Spleen (tissue), 11 donors: Measurements from ENCODE around the gene WDR7. TPM values are rescaled to one million over a fixed set of nuclear protein-coding genes. Genes with fewer than 3 reads are reported as not detected.

Experiments
- DNase-seq: peaks from one replicate; pipeline ENCODE4 v3.0.0-alpha.2; 2020
- H3K27ac ChIP-seq, 8 donors: fragments of 200-600 bp; sonication (generic) in 7 of 8; 1 replicate in 4 of 8; 2 replicates in 4 of 8; pipeline versions ENCODE4 v1.5.0 to v1.8.0; 2016 to 2021; ENCODE audit warnings: inconsistent platforms in 4 of 8, mild to moderate bottlenecking in 4 of 8, moderate library complexity in 1 of 8
- H3K27me3 ChIP-seq, 7 donors: fragments of 200-600 bp; sonication (generic) in 6 of 7; replicated peaks in 1 of 7; 1 replicate in 4 of 7; 2 replicates in 3 of 7; pipeline versions ENCODE4 v1.5.0 to v1.8.0; 2016 to 2021; ENCODE audit warnings: inconsistent platforms in 3 of 7, mild to moderate bottlenecking in 1 of 7
- H3K36me3 ChIP-seq, 6 donors: fragments of 200-600 bp; sonication (generic) in 5 of 6; 1 replicate in 4 of 6; 2 replicates in 2 of 6; pipeline versions ENCODE4 v1.5.0 to v1.8.0; 2016 to 2021; ENCODE audit warnings: inconsistent platforms in 2 of 6
- H3K4me1 ChIP-seq, 6 donors: fragments of 200-600 bp; sonication (generic) in 5 of 6; 1 replicate in 3 of 6; 2 replicates in 3 of 6; pipeline versions ENCODE4 v1.5.0 to v1.8.0; 2016 to 2021; ENCODE audit warnings: inconsistent platforms in 3 of 6
- H3K4me3 ChIP-seq, 8 donors: fragments of 200-600 bp; sonication (generic) in 7 of 8; 1 replicate in 4 of 8; 2 replicates in 4 of 8; pipeline versions ENCODE4 v1.5.0 to v1.8.0; 2016 to 2021; ENCODE audit warnings: inconsistent platforms in 4 of 8, mild to moderate bottlenecking in 4 of 8, moderate library complexity in 2 of 8
- H3K9me3 ChIP-seq, 8 donors: fragments of 200-600 bp; sonication (generic) in 7 of 8; 1 replicate in 4 of 8; 2 replicates in 4 of 8; pipeline versions ENCODE4 v1.5.0 to v1.8.0; 2016 to 2021; ENCODE audit warnings: inconsistent platforms in 4 of 8
- POLR2A ChIP-seq, 3 donors: fragments of 450-650 bp; IDR thresholded peaks; one replicate each; pipeline ENCODE4 v1.5.1; 2017; ENCODE audit warnings: antibody characterized with exemption in 3 of 3, mild to moderate bottlenecking in 1 of 3
- POLR2AphosphoS5 ChIP-seq, 3 donors: sonication (generic); formaldehyde crosslinking; IDR thresholded peaks; one replicate each; pipeline ENCODE4 v1.5.1; 2017; ENCODE audit warnings: antibody characterized with exemption in 3 of 3
- WGBS, 5 donors: extraction: QIAGEN DNeasy Blood & Tissue Kit in 3 of 5; methylation state at CpG; one replicate each; pipeline versions ENCODE4 v1.1.5 to v1.1.7; 2013 to 2018; 5-methylcytosine and 5-hydroxymethylcytosine counted together
- intact Hi-C: fragments of 100-400 bp; cut with DNase I; formaldehyde crosslinking; loops from one replicate; pipeline ENCODE4 v1.15.0; 2023; ENCODE audit warnings: low total_unique reads
- polyA plus RNA-seq, 3 donors: library from polyadenylated mRNA; stranded (reverse); fragments of 200-250 nt; gene quantifications; one replicate each; pipeline ENCODE4 v1.2.1, GENCODE V29; 2013
- total RNA-seq, 7 donors: library from RNA; depleted of rRNA in 3 of 7; stranded (reverse); fragments of >200 nt in 3 of 7; fragmentation: NEBNext Ultra II Directional in 4 of 7; extraction: Animal tissue kit (Norgen Biotek cat#: 25700) in 4 of 7; gene quantifications; one replicate each; pipeline versions ENCODE4 v1.1.0 to v1.2.1, GENCODE V29; 2016 to 2021
- TF ChIP-seq, protein P1 (sequence below), 11 experiments: fragments of 200-600 bp in 7 of 11; fragments of 450-650 bp in 4 of 11; sonication (generic) in 4 of 11; IDR thresholded peaks in 8 of 11; conservative IDR thresholded peaks in 3 of 11; 1 replicate in 7 of 11; 2 replicates in 4 of 11; pipeline versions ENCODE4 v1.4.0 to v1.8.0; 2016 to 2021; ENCODE audit warnings: antibody characterized with exemption in 11 of 11, inconsistent platforms in 4 of 11, mild to moderate bottlenecking in 1 of 11
- donor health status: healthy with polysubstance abuse.
- donor health status: DM: no; HTN: no; CAD: no; lungs with moderate emphysema.
- donor health status: DM: no; HTN: no; CAD: no.
- donor health status: Bipolar disorder and iron deficiency.
- donor health status: healthy.
- donor health status: DM: no; HTN: no; CAD: no.
- donor health status: DM: yes; HTN: yes; CAD: no.

The WDR7 gene
- total and polyA plus RNA-seq, 10 donors: 2.8 to 55.9 (median 42.8) TPM

DNA sequence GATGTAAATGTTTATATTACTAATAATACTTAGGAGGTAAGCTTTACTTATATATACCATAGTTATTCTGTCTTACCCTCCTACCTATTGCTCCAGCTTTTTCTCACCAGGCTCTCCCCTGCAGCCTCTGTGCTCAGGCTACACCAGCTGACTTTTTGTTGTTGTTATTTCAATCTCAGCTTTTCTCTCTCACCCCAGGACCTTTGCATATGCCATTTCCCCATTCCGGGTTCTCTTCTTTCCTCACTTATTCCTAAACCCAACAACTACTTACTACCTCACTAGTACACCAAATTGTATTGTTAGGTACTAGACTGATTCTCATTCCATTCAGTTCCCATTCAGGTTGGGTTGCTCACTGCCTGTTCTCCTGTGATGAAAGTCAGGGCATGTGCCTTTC lies 339.5 kb downstream of the WDR7 start:
- Histone ChIP-seq H3K27me3 (no peaks in the 10 kb centered on the region), H3K36me3 (peaks cover 0 to 6% (median 0%) of the 10 kb centered on the region in 6 donors), H3K4me1 (no peaks in the 10 kb centered on the region), H3K9me3 (no peaks in the 10 kb centered on the region), H3K4me3 (no peak overlapping the region), H3K27ac (no peak overlapping the region)
- TF ChIP-seq POLR2AphosphoS5 (IDR thresholded peaks at IDR 0.05) (no peak), POLR2A (IDR thresholded peaks at IDR 0.05) (no peak)
- TF ChIP-seq, protein P1, sequence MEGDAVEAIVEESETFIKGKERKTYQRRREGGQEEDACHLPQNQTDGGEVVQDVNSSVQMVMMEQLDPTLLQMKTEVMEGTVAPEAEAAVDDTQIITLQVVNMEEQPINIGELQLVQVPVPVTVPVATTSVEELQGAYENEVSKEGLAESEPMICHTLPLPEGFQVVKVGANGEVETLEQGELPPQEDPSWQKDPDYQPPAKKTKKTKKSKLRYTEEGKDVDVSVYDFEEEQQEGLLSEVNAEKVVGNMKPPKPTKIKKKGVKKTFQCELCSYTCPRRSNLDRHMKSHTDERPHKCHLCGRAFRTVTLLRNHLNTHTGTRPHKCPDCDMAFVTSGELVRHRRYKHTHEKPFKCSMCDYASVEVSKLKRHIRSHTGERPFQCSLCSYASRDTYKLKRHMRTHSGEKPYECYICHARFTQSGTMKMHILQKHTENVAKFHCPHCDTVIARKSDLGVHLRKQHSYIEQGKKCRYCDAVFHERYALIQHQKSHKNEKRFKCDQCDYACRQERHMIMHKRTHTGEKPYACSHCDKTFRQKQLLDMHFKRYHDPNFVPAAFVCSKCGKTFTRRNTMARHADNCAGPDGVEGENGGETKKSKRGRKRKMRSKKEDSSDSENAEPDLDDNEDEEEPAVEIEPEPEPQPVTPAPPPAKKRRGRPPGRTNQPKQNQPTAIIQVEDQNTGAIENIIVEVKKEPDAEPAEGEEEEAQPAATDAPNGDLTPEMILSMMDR (IDR thresholded peaks at IDR 0.05 in 8 of 11, conservative IDR thresholded peaks at IDR 0.05 in 3 of 11): no peak
- intact Hi-C loops: no loop called here
- DNase-seq: no peak
- 93 to 100% (median 97%) methylated on average over 1 of the region's 1 CpG for WGBS, 5 donors

DNA sequence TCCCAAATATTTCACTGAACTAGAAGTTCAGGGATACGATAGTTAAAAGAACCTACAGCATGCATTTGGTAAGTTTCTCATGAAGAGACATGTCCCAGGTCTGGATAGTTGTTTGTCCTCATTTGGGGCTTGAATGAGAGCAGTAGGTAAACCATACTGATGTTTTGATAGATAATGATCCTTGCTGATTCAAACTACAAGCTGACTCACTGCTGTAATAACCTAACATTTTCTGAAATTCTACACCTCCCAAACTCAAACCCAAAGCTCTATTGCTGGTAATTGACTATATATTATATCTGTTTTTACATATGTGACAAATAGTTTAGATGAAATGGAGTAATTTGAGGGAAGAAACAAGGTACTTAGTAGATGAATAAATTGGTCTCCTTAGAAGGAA lies 341.6 kb downstream of the WDR7 start:
- WGBS, 5 donors: 89 to 95% (median 94%) methylated on average over 1 of the region's 1 CpG
- Histone ChIP-seq H3K36me3 (peaks cover 0 to 6% (median 0%) of the 10 kb centered on the region in 6 donors), H3K9me3 (no peaks in the 10 kb centered on the region), H3K27me3 (no peaks in the 10 kb centered on the region), H3K4me3 (no peak overlapping the region), H3K27ac (no peak overlapping the region), H3K4me1 (no peaks in the 10 kb centered on the region)
- intact Hi-C loops: no loop called here
- no peak for DNase-seq
- TF ChIP-seq POLR2AphosphoS5 (IDR thresholded peaks at IDR 0.05): no peak
- no peak for TF ChIP-seq POLR2A (IDR thresholded peaks at IDR 0.05)

DNA sequence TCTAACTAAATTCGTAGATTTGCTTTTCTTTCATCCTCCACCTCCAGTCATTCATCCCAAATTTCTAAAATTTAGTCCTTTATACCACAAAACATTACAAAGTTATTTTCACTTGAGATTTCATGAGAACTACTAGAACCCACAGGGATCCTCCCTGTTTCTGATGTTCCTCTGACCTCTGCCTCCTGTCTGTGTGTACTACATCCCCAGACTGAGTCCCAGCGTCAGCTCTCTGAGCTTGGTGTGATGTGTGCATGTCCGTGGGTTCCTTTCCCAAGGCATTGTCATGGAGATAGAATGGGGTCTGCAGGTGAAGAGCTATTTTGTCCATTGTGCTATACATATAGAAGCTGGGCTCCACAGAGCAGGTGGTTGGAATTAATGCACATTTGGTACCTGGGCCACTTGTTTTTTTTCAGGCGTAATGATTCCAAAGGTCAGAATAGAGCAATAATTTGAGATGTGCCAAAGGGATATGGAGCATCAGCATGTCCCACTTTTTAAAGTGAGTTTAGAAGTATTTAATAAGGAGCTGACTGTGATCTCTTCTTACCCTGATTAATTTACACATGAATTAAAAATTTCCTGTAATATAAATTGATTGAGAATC lies 344.5 kb downstream of the WDR7 start:
- Histone ChIP-seq H3K36me3 (peaks cover 0 to 2% (median 0%) of the 10 kb centered on the region in 6 donors), H3K4me3 (no peak overlapping the region), H3K4me1 (no peaks in the 10 kb centered on the region), H3K27me3 (no peaks in the 10 kb centered on the region), H3K9me3 (no peaks in the 10 kb centered on the region), H3K27ac (no peak overlapping the region)
- WGBS, 5 donors: 93 to 98% (median 94%) methylated on average over 4 of the region's 4 CpGs
- TF ChIP-seq POLR2AphosphoS5 (IDR thresholded peaks at IDR 0.05): no peak
- no peak for TF ChIP-seq POLR2A (IDR thresholded peaks at IDR 0.05)
- TF ChIP-seq, protein P1 (IDR thresholded peaks at IDR 0.05 in 8 of 11, conservative IDR thresholded peaks at IDR 0.05 in 3 of 11): no peak
- intact Hi-C loops: no loop called here
- DNase-seq: no peak

DNA sequence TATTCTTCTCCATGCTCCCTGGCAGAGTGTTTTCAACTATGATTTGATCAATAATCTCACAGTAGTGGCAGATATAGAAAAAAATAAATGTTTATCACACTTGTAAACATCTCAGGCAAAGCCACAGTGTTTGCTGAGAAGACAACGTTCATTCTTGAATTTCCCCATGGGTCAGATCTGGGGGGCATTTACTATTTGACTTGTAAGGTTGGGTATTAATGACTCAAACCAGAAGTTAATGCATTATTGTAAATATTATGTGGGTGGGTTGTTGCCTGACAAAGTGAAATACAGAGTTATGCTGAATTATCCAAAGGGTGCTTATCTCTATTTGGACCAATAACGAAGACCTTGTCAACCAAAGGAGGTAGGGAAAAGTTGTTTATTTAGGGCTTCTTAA lies 346.0 kb downstream of the WDR7 start:
- no peak overlapping the region for H3K4me3 ChIP-seq
- H3K27me3 ChIP-seq: no peaks in the 10 kb centered on the region
- no peak for TF ChIP-seq POLR2AphosphoS5 (IDR thresholded peaks at IDR 0.05)
- TF ChIP-seq, protein P1 (IDR thresholded peaks at IDR 0.05 in 8 of 11, conservative IDR thresholded peaks at IDR 0.05 in 3 of 11): no peak
- TF ChIP-seq POLR2A (IDR thresholded peaks at IDR 0.05): no peak
- no peaks in the 10 kb centered on the region for H3K9me3 ChIP-seq
- 73 to 83% (median 78%) methylated on average over 2 of the region's 2 CpGs for WGBS, 5 donors
- peaks cover 0 to 4% (median under 1%) of the 10 kb centered on the region in 6 donors for H3K4me1 ChIP-seq
- DNase-seq: no peak
- no peak overlapping the region for H3K27ac ChIP-seq
- H3K36me3 ChIP-seq: no peaks in the 10 kb centered on the region
- intact Hi-C loops: no loop called here
